ENCODE results near the gene TRIM44.

The TRIM44 gene

GRCh38 chr11:35791088-35791958 is 128.7 kb downstream of the TRIM44 start:
- DNase-seq (ENCODE audit: low spot score): no peak

GRCh38 chr11:35792148-35792845 is 129.7 kb downstream of the TRIM44 start:
- DNase-seq (ENCODE audit: low spot score): no peak

GRCh38 chr11:35792846-35793192 is 130.2 kb downstream of the TRIM44 start:
- no peak for DNase-seq (ENCODE audit: low spot score)

- no peak for DNase-seq (ENCODE audit: low spot score)
Observed at GRCh38 chr11:35794333-35794732, 131.8 kb downstream of the TRIM44 start.

GRCh38 chr11:35794850-35795249 is 132.3 kb downstream of the TRIM44 start:
- DNase-seq (ENCODE audit: low spot score): no peak

- no peak for DNase-seq (ENCODE audit: low spot score)
Observed at GRCh38 chr11:35796562-35796961, 134.0 kb downstream of the TRIM44 start.

GRCh38 chr11:35798423-35798822 is 135.8 kb downstream of the TRIM44 start:
- no peak for DNase-seq (ENCODE audit: low spot score)

- DNase-seq (ENCODE audit: low spot score): no peak
Observed at GRCh38 chr11:35798983-35799382, 136.4 kb downstream of the TRIM44 start.

GRCh38 chr11:35799655-35800054 is 137.1 kb downstream of the TRIM44 start:
- DNase-seq (ENCODE audit: low spot score): no peak

GRCh38 chr11:35800970-35801953 is 138.7 kb downstream of the TRIM44 start:
- DNase-seq (ENCODE audit: low spot score): no peak

GRCh38 chr11:35802221-35802620 is 139.6 kb downstream of the TRIM44 start:
- no peak for DNase-seq (ENCODE audit: low spot score)

GRCh38 chr11:35802672-35803071 is 140.1 kb downstream of the TRIM44 start:
- DNase-seq (ENCODE audit: low spot score): no peak

- DNase-seq (ENCODE audit: low spot score): no peak
Observed at GRCh38 chr11:35803115-35803514, 140.5 kb downstream of the TRIM44 start.

- DNase-seq (ENCODE audit: low spot score): no peak
Observed at GRCh38 chr11:35804451-35805040, 142.0 kb downstream of the TRIM44 start.

GRCh38 chr11:35809561-35809960 is 147.0 kb downstream of the TRIM44 start:
- DNase-seq (ENCODE audit: low spot score): no peak

GRCh38 chr11:35810045-35810645 is 147.6 kb downstream of the TRIM44 start:
- no peak for DNase-seq (ENCODE audit: low spot score)

GRCh38 chr11:35811783-35812182 is 149.2 kb downstream of the TRIM44 start:
- no peak for DNase-seq (ENCODE audit: low spot score)

GRCh38 chr11:35812828-35813227 is 150.3 kb downstream of the TRIM44 start:
- DNase-seq (ENCODE audit: low spot score): no peak

GRCh38 chr11:35814081-35814695 is 151.6 kb downstream of the TRIM44 start:
- DNase-seq (ENCODE audit: low spot score): no peak

GRCh38 chr11:35814720-35815305 is 152.2 kb downstream of the TRIM44 start:
- DNase-seq (ENCODE audit: low spot score): no peak

Data from CD4-positive, alpha-beta T cell treated with Interleukin-6 at 100 ng/mL for 8 hours (primary cell).